GM21528 (cell line): ENCODE measurements around the gene TMEM198.

ENCODE experiments used
- ATAC-seq: cut with Tn5 transposase; IDR thresholded peaks from one replicate; pipeline ENCODE4 v1.9.1; 2021; ENCODE audit warnings: mild to moderate bottlenecking, moderate library complexity; ENCODE audit not compliant: unreplicated experiment, low FRiP score

TMEM198 gene, protein sequence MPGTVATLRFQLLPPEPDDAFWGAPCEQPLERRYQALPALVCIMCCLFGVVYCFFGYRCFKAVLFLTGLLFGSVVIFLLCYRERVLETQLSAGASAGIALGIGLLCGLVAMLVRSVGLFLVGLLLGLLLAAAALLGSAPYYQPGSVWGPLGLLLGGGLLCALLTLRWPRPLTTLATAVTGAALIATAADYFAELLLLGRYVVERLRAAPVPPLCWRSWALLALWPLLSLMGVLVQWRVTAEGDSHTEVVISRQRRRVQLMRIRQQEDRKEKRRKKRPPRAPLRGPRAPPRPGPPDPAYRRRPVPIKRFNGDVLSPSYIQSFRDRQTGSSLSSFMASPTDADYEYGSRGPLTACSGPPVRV

DNA sequence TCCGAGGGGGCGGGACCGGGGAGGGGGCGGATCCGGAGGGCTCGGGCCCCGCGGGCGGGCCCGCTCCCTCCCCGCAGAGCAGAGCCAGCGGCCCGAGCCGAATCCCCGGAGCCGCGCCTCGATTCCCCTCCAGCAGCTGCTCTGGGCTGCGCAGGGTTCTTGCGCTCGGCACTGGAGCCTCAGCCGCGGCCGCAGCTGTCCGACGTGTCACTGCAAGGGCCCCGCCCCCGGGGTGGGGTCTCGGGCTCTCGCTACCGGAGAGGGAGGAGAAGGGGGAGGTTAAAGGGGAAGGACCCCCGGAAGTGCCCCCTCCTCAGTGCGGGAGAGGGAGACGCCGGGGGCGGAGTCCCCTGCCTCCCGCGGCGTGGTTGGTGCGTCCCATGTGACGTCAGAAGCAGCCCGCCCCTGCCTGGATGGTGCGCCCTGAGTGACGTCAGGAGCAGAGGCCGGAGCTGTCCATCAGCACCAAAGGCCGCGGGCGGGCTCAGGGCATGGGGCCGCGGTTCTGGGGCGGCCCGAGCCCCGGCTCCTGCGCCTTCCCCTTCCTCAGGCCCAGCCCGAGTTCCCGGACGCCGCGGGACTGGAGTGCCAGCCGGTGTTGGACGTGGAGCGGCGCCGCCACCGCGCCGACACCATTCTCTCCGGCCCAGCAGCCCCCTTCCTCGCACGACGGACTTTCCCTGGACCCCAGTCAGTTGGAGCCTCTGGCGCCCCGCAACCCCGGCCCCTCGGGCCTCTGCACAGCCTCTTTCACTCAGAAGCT, at the start of gene TMEM198, which contains the start of gene CHPF:
TSS of gene TMEM198 (plus strand) at position 433 of the 763 bp plus-strand sequence. CDS start 700 bp downstream, outside the sequence.
TSS of gene CHPF (minus strand) at position 214 of the 763 bp plus-strand sequence. CDS start 271 bp downstream, outside the sequence.
- peak; percentile 81 for ATAC-seq

DNA sequence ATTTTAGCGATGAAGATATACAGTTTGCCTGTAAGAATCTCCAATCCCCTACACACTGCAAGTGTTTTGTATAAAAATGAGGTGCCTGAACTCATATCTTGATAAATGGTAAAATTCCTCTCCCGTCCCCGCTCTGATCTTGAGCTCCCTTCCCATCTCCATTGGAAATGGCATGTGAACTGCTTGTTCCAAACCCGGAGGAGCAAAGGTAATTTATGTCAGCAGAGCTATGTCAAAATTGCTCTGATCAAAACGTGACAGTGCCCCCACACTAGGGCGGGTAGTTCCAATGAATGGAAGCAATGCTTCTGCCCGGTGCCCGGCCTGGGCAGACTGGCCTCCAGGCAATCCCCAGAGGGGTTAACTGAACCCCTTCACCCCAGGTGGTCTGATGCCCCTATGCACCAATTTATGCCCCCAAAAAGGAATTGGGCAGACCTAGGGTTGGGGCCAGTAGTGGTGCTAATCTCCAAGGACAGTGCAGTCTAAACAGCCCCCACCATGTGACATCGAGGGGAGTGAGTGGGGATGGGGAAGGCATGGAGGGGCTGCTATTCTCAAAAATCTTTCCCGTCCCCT, 48.8 kb upstream of the TMEM198 start:
- ATAC-seq: no peak

DNA sequence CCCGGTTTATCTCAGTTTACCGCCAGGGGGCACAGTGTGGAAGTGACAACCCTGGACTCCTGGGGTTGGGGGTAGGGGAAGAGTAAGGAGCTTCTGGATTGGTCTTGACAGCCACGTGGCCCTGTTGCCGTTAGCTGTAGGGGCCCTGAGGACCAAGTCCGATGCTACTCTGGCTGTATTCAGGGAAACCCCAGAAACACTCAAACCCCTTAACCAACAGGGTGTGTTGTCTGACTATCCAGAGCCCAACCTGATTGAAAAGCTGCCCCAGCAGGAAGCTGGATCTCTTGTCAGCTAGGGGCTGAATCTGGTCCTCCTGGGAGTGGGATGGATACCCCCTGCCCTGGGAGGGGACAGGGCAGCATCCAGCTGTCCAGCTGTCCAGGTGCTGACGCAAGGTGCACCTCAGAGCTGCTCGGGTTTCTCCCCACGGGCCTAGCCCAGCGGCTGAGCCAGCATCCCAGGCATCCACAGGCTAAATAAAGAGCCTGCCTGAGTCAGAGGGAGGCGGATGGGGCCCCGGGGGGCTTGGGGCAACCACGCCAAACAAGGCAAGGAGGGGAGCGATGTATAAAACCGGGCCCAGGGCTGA, 48.2 kb upstream of the TMEM198 start:
- no peak for ATAC-seq

DNA sequence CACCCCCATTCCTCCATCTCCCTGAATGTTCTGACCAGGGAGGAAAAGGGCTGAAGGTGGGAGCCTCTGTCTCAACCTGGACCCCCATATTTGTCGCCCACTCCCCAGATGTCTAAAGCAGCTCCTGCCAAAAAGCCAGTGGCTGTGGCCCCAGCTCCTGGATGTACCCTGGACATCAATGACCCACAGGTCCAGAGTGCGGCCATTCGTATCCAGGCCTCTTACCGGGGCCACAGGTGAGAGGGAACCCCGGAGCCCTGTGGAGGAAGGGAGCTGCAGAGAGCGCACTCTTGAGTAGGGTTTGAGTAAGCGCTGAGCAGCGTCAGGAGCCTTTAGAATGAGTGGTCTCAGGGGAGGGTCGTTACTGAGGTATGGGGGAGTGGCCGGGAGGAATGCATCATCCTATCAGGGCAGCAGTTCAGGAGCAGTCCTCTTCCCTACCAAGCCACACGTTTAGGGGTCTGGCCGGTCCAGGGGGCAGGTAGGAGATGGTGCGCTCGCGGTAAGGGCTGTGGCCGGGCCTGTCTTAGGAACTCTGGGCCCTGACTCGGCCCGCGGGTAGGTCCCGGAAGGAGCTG, 47.5 kb upstream of the TMEM198 start:
- no peak for ATAC-seq

DNA sequence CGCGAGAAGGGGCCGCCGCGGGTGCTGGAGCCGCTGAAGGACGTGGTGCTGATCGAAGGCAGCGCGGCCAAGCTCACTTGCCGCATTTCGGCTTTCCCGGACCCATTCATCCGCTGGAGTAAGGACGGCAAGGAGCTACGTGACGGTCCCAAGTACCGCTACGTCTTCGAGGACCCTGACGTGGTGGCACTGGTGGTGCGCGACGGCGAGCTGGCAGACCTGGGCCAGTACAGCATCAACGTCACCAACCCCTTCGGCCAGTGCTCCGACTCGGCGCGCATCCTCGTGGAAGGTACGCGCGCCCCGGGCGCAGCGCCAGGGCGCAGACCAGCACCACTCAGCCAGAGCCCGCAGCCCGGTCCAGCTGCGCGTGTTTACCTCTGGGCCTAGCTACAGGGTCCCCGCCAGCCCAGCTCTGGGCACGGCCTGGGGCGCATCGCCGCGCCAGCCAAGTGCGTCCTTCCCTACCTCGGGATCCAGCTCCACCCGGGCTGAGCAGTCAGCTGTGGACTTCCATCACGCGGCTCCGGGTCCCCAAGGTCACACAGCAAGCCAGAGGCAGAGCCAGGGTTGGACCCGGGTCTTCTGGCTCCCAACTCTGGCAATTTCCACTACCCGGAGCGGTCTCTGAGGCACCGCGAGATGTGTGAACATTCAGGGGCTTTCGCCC, 46.9 kb upstream of the TMEM198 start:
- no peak for ATAC-seq

DNA sequence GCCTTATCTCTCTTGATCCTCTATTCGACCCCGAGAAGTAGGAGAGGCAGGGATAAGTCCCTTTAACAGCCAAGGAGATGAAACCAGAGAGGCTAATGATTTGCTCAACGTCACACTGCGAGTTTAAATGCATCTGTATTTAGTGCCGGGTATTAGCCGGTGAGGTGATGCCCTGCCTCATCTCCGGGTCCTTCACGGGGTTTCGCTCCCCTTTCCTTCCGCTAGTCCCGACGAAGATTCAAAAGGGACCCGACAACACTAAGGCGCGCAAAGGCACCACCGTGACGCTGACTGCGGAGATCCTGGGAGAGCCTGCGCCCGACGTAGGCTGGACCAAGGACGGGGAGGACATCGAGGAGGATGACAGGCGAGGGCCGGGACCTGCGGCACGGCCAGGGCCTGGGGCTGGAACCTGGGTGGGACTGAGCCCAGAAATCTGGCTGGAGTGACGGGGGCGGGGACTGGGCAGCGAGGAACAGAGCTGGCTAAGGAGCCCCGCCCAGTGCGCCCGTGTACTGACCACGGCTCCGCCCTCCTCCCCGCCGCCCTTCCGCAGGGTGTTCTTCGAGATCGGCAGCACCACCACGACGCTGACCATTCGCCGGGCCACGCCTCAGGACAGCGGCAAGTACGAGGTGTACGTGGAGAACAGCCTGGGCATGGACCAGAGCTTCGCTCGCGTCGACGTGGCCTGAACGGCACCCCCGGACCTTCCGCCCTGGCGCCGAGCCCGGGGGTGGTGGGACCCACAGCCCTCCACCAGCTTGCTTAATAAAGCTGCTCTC, 46.1 kb upstream of the TMEM198 start:
- ATAC-seq: peak; percentile 19

DNA sequence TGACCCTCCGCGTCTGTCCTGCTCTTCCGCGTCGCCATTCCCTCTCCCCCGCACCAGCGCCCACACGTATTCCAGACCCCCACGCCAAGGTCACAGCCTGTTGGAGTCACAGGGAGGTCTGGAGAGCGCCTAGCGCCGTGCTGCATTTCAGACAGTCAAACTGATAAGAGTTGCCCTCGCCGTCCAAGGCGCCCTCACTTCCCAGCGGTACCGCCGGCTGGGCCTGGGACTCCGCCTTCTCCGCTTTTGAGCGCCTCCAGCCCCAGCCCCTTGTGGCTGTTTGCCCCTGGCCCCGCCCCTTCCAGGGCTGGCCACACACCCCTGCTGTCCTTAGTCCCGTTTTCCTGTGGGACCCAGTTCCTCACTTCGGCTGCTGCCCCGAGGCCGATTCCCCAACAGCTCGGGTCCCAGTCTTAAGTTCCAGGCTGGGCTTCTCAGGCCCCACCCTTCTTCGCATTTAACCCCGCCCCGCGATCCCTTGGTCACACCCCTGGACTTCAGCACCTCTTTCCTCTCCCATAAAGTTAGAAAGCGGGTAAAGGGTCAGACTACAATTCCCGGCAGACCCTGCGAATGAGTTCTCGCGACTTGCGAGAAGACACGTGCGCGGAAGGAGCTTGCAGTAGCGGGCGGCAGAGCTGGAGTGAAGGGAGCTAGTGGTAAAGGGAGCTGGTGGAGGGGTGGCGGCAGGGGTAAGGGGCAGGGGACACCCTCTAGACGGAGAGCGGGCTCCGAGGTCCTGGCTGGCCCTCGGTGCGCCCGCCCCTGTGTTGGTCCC, 45.4 kb upstream of the TMEM198 start, which contains the start of gene GMPPA:
TSS of gene GMPPA (plus strand) at position 612 of the 778 bp plus-strand sequence. CDS start 1,085 bp downstream, outside the sequence.
- ATAC-seq: peak; percentile 95

DNA sequence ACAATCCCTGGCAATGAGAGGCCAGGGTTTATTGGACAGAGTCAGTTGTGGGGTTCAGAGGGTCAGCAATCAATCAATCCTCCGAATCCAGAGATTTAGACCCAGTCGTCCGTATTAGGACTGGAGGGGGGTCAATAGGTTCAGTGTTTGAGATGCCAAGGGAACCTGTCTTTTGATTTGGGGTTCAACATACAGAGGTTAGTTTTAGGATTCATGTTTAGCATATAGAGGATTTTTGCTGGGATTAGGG, 44.8 kb upstream of the TMEM198 start:
- ATAC-seq: no peak

DNA sequence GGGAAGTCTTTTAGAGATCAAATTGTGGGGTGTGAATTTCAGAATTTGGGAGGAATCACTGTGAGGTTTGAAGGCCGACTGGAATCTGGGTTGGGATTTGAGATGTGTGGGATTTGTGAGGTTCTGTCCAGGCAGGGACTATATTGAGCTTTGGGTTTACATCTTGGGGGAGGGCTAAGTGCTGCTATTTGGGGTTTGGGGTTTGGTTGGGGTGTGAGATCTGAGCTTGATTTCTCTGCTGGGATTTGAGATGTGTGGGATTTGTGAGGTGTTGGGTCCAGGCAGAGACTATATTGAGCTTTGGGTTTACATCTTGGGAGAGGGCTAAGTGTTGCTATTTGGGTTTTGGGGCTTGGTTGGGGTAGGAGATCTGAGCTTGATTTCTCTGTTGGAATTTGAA, 44.3 kb upstream of the TMEM198 start:
- ATAC-seq: no peak

DNA sequence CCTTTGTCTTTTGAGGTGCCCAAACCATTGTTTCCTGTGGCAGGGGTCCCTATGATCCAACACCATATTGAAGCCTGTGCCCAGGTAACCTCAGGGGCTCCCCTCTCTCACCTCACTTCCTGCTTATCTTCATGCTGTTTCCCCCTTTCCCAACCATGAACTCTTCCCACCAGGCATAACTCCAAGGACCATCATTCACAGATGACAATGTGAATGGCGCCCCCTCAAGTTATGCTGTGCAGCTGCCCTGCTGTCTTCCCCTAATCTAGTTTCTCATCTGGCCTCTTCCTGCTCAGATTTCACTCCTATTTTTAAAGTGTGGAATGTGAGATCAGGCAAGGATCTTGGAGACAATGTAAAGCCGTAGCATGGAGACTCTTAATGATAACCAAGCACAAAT, 43.7 kb upstream of the TMEM198 start:
- ATAC-seq: no peak

DNA sequence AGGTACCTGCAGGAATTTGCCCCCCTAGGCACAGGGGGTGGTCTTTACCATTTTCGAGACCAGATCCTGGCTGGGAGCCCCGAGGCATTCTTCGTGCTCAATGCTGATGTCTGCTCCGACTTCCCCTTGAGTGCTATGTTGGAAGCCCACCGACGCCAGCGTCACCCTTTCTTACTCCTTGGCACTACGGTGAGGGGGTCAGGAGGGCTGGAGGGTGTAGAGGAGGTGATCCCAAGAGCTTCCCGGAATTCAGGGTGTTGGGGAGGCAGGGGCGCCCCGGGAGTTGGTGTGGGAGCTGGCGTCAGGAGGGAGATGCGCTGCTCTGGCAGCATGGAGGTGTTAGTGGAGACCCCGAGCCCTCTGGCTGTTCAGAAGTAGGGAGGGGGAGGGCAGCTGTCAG, 42.0 kb upstream of the TMEM198 start:
- no peak for ATAC-seq

DNA sequence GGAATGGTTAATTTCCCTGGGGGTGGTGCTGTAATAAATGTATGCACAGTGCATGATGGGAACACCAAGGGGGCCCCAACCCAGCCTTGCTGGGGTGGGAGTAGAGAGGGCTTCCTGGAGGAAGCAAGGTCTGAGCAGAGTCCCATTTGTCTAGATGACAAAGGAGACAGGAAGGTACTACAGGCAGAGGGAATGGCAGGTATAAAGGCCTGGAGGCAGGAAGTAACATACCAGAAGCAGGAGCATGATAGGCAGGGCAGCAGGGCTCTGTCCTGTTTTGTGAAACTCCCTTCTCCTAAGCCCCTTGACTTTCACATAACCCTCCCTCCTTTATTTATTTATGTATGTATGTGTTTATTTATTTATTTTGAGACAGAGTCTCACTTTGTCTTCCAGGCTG, 41.2 kb upstream of the TMEM198 start:
- no peak for ATAC-seq

DNA sequence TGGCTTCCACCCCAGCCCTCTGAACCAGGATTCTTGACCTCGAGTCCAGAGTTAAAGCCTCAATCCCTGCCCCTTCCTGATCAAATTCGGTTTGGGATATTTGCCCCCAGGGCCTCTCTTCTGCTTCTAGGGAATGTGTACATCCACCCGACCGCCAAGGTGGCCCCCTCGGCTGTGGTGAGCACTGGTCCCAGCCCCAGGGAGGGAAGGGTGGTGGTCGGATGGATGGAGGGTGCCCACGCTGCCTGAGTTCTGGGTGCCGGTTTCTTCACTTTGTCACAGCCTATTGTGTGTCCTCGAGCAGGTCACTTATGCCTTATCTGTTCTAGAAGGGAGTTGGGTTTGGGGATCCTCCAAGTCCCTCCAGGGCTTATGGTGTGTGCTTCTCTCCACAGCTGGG, 38.2 kb upstream of the TMEM198 start:
- ATAC-seq: no peak

DNA sequence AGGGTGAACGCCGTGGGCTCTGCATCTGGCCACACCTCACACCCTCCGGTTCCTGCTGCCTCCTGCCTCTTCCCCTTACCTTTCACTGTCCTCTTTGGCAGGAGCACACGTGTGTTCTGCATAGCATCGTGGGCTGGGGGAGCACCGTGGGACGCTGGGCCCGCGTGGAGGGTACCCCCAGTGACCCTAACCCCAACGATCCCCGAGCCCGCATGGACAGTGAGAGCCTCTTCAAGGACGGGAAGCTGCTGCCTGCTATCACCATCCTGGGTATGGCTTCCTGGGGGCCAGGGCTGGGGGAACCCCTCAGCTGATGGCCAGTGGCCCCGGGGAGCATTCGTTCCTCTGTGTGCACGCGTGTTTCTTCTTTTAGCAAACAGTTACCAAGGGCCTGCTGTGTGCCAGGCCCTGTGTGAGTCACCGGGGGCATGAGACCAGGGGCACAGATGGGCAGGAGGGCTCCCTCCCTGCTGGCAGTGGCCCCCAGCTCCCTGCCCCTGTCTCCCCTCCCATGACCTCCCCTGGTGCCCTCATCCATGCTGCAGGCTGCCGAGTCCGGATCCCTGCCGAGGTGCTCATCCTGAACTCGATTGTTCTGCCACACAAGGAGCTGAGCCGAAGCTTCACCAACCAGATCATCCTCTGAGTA, 37.6 kb upstream of the TMEM198 start:
- ATAC-seq: no peak

DNA sequence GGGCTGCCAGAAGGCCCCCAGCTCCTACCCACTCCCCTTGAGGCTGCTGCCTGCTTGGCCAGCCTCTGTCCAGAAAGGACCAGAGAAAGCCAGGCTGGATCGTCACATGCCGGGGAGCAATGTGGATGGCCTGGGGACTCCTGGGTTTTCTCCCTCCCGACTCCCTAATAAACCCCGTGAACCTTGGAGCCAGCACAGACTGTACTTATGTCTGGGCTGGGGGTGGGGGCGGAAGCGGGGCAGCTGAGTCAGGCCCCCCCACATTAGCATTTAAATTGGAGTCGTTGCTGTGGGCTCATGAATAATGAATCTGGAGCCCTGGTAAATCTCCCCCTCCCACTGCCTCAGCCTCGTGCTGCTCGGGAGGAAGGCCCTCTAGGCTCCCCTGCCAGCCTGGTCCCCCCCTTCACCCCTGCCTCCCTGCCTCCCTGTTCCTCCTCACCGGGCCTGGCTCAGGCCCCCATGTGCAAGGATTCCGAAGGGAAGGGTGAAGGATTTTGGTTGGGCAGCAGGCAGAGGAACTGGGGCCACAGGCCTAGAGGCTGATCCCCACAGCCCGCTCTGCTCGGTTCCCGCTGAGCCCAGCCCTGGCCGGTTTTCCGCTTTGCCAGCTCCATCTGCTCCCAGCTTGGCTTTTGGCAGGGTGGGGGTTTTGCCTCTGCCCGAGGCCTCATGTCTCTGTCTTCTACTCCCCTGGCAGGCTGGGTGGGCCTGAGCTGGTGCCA, 36.9 kb upstream of the TMEM198 start:
- ATAC-seq: no peak

DNA sequence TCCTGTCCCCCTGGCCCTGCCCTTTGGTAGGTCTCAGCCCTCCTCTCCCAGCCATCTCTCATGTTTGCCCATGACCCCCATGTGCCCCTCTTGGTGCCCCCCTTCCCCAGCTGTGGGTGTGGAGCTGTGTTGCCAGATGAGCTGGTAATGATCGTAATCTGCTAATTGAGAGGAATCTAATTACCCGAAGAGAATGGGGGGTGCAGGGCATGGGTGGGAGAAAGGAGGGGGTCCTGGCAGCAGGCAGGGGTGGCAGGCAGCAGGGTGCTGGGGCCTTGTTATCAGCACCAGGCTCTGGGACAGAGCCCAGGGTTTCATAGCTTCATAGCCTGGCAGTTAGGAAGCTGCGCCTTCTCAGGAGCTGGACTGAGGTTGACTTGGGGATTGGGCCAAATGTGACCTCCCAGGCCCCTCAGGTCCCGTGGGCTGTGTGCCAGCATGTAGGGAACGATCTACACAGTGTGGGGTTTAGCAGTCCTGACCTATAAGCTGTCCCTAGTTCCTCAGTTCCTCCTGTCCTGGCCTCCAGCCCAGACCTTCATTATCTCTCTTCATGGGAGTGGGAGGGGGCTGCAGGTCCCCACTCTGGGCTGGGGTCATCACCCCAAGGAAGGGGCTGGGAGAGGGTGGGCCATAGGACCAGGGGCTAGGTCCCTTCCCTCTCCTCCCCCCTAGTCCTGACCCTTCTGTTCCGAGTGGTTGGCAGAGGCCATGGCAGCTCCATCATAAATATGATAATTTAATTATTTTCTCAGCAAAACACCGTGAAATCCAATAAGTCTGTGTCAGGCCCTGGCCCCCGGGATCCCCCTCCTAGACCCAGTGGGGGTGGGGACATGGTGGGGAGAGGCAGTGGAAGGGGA, 36.0 kb upstream of the TMEM198 start:
- no peak for ATAC-seq

DNA sequence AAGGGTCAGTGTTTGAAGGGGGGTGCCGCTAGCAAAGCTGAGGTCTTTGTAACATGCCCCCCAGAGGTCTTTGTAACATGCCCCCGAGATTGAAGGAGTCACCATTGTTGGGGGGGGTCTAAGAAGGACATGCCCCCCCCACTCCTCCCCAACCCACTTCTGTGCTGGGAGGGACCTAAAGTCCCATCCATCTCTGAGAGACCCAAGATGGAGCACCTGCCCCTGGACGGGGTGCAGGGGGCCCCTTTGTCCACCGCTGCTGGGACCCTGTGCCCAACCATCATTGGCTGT, 35.4 kb upstream of the TMEM198 start:
- ATAC-seq: no peak
